Mammary epithelial cell (primary cell): ENCODE results near the gene ERMAP.

Experiments used
- EZH2 ChIP-seq: IDR thresholded peaks from 2 replicates; pipeline ENCODE4 v1.6.1; 2012; ENCODE audit warnings: low read length, inconsistent platforms, borderline replicate concordance
- TF ChIP-seq, protein P1 (sequence below), 2 donors: IDR thresholded peaks in 1 of 2; conservative IDR thresholded peaks in 1 of 2; 2 replicates each; pipeline ENCODE4 v1.5.1; 2011 to 2012; ENCODE audit warnings: inconsistent platforms in 2 of 2, low read length in 2 of 2, mild to moderate bottlenecking in 2 of 2, control low read depth in 1 of 2, low read depth in 1 of 2; ENCODE audit not compliant: insufficient read depth in 1 of 2; ENCODE audit errors: extremely low read depth in 1 of 2

DNA sequence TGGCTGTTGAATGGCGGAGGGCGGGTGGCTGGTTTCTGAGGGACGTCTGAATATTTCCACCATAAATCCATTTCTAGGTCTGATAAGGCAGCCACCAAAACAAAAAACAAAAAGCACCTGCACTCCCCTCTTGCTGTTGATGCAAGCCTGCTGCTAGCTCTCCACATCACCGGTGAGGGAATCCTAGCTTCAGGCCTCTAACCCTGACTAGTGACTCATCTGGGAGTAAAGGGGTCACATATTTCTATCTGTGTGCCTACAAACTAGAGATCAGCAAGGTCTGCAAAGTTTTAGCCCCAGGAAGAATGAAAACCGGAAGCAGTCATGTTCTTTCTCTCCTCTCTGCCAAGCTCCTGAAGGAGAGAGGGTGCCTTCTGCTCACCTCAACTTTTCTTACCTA is 10.3 kb upstream of the ERMAP start:
- TF ChIP-seq, protein P1, sequence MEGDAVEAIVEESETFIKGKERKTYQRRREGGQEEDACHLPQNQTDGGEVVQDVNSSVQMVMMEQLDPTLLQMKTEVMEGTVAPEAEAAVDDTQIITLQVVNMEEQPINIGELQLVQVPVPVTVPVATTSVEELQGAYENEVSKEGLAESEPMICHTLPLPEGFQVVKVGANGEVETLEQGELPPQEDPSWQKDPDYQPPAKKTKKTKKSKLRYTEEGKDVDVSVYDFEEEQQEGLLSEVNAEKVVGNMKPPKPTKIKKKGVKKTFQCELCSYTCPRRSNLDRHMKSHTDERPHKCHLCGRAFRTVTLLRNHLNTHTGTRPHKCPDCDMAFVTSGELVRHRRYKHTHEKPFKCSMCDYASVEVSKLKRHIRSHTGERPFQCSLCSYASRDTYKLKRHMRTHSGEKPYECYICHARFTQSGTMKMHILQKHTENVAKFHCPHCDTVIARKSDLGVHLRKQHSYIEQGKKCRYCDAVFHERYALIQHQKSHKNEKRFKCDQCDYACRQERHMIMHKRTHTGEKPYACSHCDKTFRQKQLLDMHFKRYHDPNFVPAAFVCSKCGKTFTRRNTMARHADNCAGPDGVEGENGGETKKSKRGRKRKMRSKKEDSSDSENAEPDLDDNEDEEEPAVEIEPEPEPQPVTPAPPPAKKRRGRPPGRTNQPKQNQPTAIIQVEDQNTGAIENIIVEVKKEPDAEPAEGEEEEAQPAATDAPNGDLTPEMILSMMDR (conservative IDR thresholded peaks at IDR 0.05 in 1 of 2, IDR thresholded peaks at IDR 0.05 in 1 of 2; ENCODE audit: extremely low read depth in 1 of 2, insufficient read depth in 1 of 2, low read depth in 1 of 2, low read length in 2 of 2), result no peak
- no peak for TF ChIP-seq EZH2
